Transverse colon (tissue), 4 donors: ENCODE measurements around the gene MVP. TPM values are rescaled to one million over a fixed set of nuclear protein-coding genes. Genes with fewer than 3 reads are reported as not detected.

Experiments
- DNase-seq: peaks from one replicate; pipeline ENCODE4 v3.0.0-alpha.2; 2019
- H3K27ac ChIP-seq, 4 donors: fragments of 200-600 bp; sonication (generic); 2 replicates each; pipeline ENCODE4 v1.5.1; 2016 to 2018; ENCODE audit warnings: inconsistent platforms in 4 of 4
- H3K27me3 ChIP-seq: fragments of 200-600 bp; sonication (generic); 2 replicates; pipeline ENCODE4 v1.5.1; 2017; ENCODE audit warnings: inconsistent platforms
- H3K36me3 ChIP-seq, 4 donors: fragments of 200-600 bp; sonication (generic); 2 replicates each; pipeline ENCODE4 v1.5.1; 2017 to 2019; ENCODE audit warnings: inconsistent platforms in 4 of 4
- H3K4me1 ChIP-seq, 4 donors: fragments of 200-600 bp; sonication (generic); 2 replicates each; pipeline ENCODE4 v1.5.1; 2017 to 2020; ENCODE audit warnings: inconsistent platforms in 4 of 4
- H3K4me3 ChIP-seq, 4 donors: fragments of 200-600 bp; sonication (generic); 1 replicate in 1 of 4; 2 replicates in 3 of 4; pipeline versions ENCODE4 v1.5.1 to v1.6.1; 2017 to 2019; ENCODE audit warnings: inconsistent platforms in 4 of 4
- H3K9me3 ChIP-seq, 2 donors: fragments of 200-600 bp; sonication (generic); 2 replicates each; pipeline ENCODE4 v1.5.1; 2017 to 2019; ENCODE audit warnings: inconsistent platforms in 2 of 2
- CTCF ChIP-seq, 5 experiments: fragments of 200-600 bp in 3 of 5; fragments of 450-650 bp in 2 of 5; sonication (generic) in 3 of 5; IDR thresholded peaks; 1 replicate in 2 of 5; 2 replicates in 3 of 5; pipeline ENCODE4 v1.5.1; 2016 to 2017; ENCODE audit warnings: antibody characterized with exemption in 5 of 5, inconsistent platforms in 3 of 5, mild to moderate bottlenecking in 2 of 5, moderate library complexity in 1 of 5
- EP300 ChIP-seq: sonication (generic); formaldehyde crosslinking; IDR thresholded peaks from one replicate; pipeline ENCODE4 v1.6.1; 2017; ENCODE audit warnings: antibody characterized with exemption, low read depth
- POLR2A ChIP-seq: fragments of 450-650 bp; IDR thresholded peaks from one replicate; pipeline ENCODE4 v1.6.1; 2016; ENCODE audit warnings: antibody characterized with exemption, mild to moderate bottlenecking, moderate library complexity
- POLR2AphosphoS5 ChIP-seq, 3 donors: sonication (generic); formaldehyde crosslinking; IDR thresholded peaks; one replicate each; pipeline ENCODE4 v1.6.1; 2016; ENCODE audit warnings: antibody characterized with exemption in 3 of 3
- WGBS, 2 donors: methylation state at CpG; one replicate each; pipeline ENCODE4 v1.1.5; 2018; ENCODE audit warnings: low coverage in 1 of 2; 5-methylcytosine and 5-hydroxymethylcytosine counted together
- in situ Hi-C, 4 donors: fragments of 200-750 bp; cut with MboI; loops; one replicate each; pipeline versions ENCODE4 v1.15.0 to v1.15.1; 2017; ENCODE audit warnings: low sequenced_read_pairs in 3 of 4, low pct_ligation_motif_present in 1 of 4, low pct_unique_long_range_greater_than_20kb in 1 of 4
- intact Hi-C: fragments of 100-400 bp; cut with DNase I; formaldehyde crosslinking; loops from one replicate; pipeline ENCODE4 v1.15.1; 2023; ENCODE audit warnings: low total_unique reads
- total RNA-seq, 4 donors: library from RNA; depleted of rRNA; stranded (reverse); fragments of >200 nt; gene quantifications; one replicate each; pipeline ENCODE4 v1.1.0, GENCODE V29; 2016

MVP gene
- total RNA-seq, 4 donors from 2014 or later = 483 to 654 (median 553) TPM

GRCh38 chr16:29844575-29845331 lies 24.5 kb downstream of the MVP start:
- WGBS, 2 donors = 50 to 92% methylated on average over 2 to 17 of the region's 28 CpGs
- Histone ChIP-seq H3K36me3 (peaks cover 0 to 70% (median 31%) of the 10 kb centered on the region in 4 donors), H3K4me3 (no peak overlapping the region), H3K4me1 (no peaks in the 10 kb centered on the region), H3K27me3 (no peaks in the 10 kb centered on the region), H3K9me3 (no peaks in the 10 kb centered on the region), H3K27ac (peak overlapping the region in 2 of 4 donors; percentile 8 to 37)
- in situ Hi-C loops = loop anchor here in 1 of 4 donors (10.0 kb wide), 1 partner anchor 150 kb away; no protein-coding TSS in a partner anchor
- no peak for DNase-seq
- intact Hi-C loops = no loop called here
- no peak for TF ChIP-seq CTCF (IDR thresholded peaks at IDR 0.05)
- peak in 1 of 3 donors; percentile 18 for TF ChIP-seq POLR2AphosphoS5 (IDR thresholded peaks at IDR 0.05)
- TF ChIP-seq POLR2A = no peak

- peak overlapping the region in 1 of 4 donors; percentile 37 for H3K27ac ChIP-seq
- H3K4me1 ChIP-seq = no peaks in the 10 kb centered on the region
- H3K9me3 ChIP-seq = no peaks in the 10 kb centered on the region
- WGBS, 2 donors = 96% methylated on average over 18 of the region's 18 CpGs; no CpG with 5 or more reads in 1 of the 2 donors
- intact Hi-C loops = no loop called here
- H3K36me3 ChIP-seq = peaks cover 0 to 62% (median 28%) of the 10 kb centered on the region in 4 donors
- no peak for DNase-seq
- in situ Hi-C loops = loop anchor here in 1 of 4 donors (10.0 kb wide), 1 partner anchor 151 kb away; no protein-coding TSS in a partner anchor
- no peaks in the 10 kb centered on the region for H3K27me3 ChIP-seq
- TF ChIP-seq POLR2A (no peak), POLR2AphosphoS5 (IDR thresholded peaks at IDR 0.05) (no peak), CTCF (IDR thresholded peaks at IDR 0.05) (no peak), EP300 (no peak)
- H3K4me3 ChIP-seq = no peak overlapping the region
These were observed 25.4 kb downstream of the MVP start for GRCh38 chr16:29845656-29846055.

GRCh38 chr16:29848420-29849297 lies 28.4 kb downstream of the MVP start:
- H3K36me3 ChIP-seq = peaks cover 0 to 37% (median 18%) of the 10 kb centered on the region in 4 donors
- intact Hi-C loops = no loop called here
- in situ Hi-C loops = loop anchor here in 1 of 4 donors (10.0 kb wide), 1 partner anchor 154 kb away; no protein-coding TSS in a partner anchor
- WGBS, 2 donors = 32% methylated on average over 15 of the region's 15 CpGs; no CpG with 5 or more reads in 1 of the 2 donors
- H3K9me3 ChIP-seq = no peaks in the 10 kb centered on the region
- no peaks in the 10 kb centered on the region for H3K27me3 ChIP-seq
- no peak overlapping the region for H3K27ac ChIP-seq
- no peaks in the 10 kb centered on the region for H3K4me1 ChIP-seq
- TF ChIP-seq CTCF (IDR thresholded peaks at IDR 0.05) = peak; percentile 87 to 93 (median 88)
- TF ChIP-seq POLR2AphosphoS5 (IDR thresholded peaks at IDR 0.05) = peak in 2 of 3 donors; percentile 65 to 71
- TF ChIP-seq POLR2A = no peak
- no peak for TF ChIP-seq EP300
- no peak overlapping the region for H3K4me3 ChIP-seq
- DNase-seq = peak; percentile 88

GRCh38 chr16:29849505-29849904 lies 29.2 kb downstream of the MVP start:
- H3K36me3 ChIP-seq = peaks cover 0 to 35% (median 17%) of the 10 kb centered on the region in 4 donors
- in situ Hi-C loops = loop anchor here in 1 of 4 donors (10.0 kb wide), 1 partner anchor 155 kb away; no protein-coding TSS in a partner anchor
- peak in 1 of 3 donors; percentile 3 for TF ChIP-seq POLR2AphosphoS5 (IDR thresholded peaks at IDR 0.05)
- TF ChIP-seq CTCF (IDR thresholded peaks at IDR 0.05) = no peak
- H3K27me3 ChIP-seq = no peaks in the 10 kb centered on the region
- intact Hi-C loops = no loop called here
- H3K4me3 ChIP-seq = no peak overlapping the region
- no peaks in the 10 kb centered on the region for H3K4me1 ChIP-seq
- H3K9me3 ChIP-seq = no peaks in the 10 kb centered on the region
- no peak for DNase-seq
- 57 to 69% methylated on average over 3 to 5 of the region's 5 CpGs for WGBS, 2 donors
- H3K27ac ChIP-seq = peak overlapping the region in 1 of 4 donors; percentile 22
